Measurements from ENCODE around the gene CDC34. TPM values are rescaled to one million over a fixed set of nuclear protein-coding genes. Genes with fewer than 3 reads are reported as not detected.

CDC34 gene
- total RNA-seq, 1 experiment from 2014 or later, result 129 TPM

- Mint-ChIP-seq H3K36me3 (no peaks in the 10 kb centered on the region), H3K4me1 (peaks cover 15% of the 10 kb centered on the region), H3K27ac (no peak overlapping the region), H3K4me3 (no peak overlapping the region), H3K9me3 (peaks cover 3% of the 10 kb centered on the region), H3K27me3 (ENCODE audit: low read depth) (peaks cover 23% of the 10 kb centered on the region)
- DNase-seq (ENCODE audit: low spot score) (no peak), ATAC-seq (no peak)
- TF ChIP-seq MYBL2 (CRISPR knock-in tag; IDR thresholded peaks at IDR 0.05) (no peak), GTF2I (CRISPR knock-in tag; conservative IDR thresholded peaks at IDR 0.05) (no peak), ATF3 (CRISPR knock-in tag; conservative IDR thresholded peaks at IDR 0.05) (no peak), USF1 (CRISPR knock-in tag; IDR thresholded peaks at IDR 0.05) (no peak), PREB (CRISPR knock-in tag; IDR thresholded peaks at IDR 0.05; ENCODE audit: borderline replicate concordance) (no peak), FOXP4 (CRISPR knock-in tag; IDR thresholded peaks at IDR 0.05) (no peak), RORB (CRISPR knock-in tag; IDR thresholded peaks at IDR 0.05) (no peak), ZNF416 (CRISPR knock-in tag; IDR thresholded peaks at IDR 0.05) (no peak), TCF7 (CRISPR knock-in tag; IDR thresholded peaks at IDR 0.05; ENCODE audit: low read depth) (no peak), ZNF671 (CRISPR knock-in tag; IDR thresholded peaks at IDR 0.05) (no peak), HMGXB4 (CRISPR knock-in tag; IDR thresholded peaks at IDR 0.05) (no peak), NR2C2 (CRISPR knock-in tag; IDR thresholded peaks at IDR 0.05) (no peak)
- POLR2A ChIA-PET, result no interaction called here
- CTCF ChIA-PET, result interaction anchor here (1.0 to 3.6 kb wide), 4 partner anchors 13 to 109 kb away, joined by 3 to 46 read pairs (median 22); no protein-coding TSS in a partner anchor
These were observed 38.0 kb upstream of the CDC34 start for GRCh38 chr19:493391-494170.

- ChIA-PET CTCF (interaction anchor here (0.9 to 3.6 kb wide), 12 partner anchors 12 to 228 kb away, joined by 3 to 46 read pairs (median 5); no protein-coding TSS in a partner anchor), POLR2A (interaction anchor here (0.8 kb wide), 1 partner anchor 12 kb away, joined by 3 read pairs; no protein-coding TSS in a partner anchor)
- DNase-seq (ENCODE audit: low spot score), result no peak
- no peaks in the 10 kb centered on the region for H3K36me3 Mint-ChIP-seq
- H3K27me3 Mint-ChIP-seq (ENCODE audit: low read depth), result peaks cover 32% of the 10 kb centered on the region
- ATAC-seq, result no peak
- peaks cover 15% of the 10 kb centered on the region for H3K4me1 Mint-ChIP-seq
- TF ChIP-seq USF2 (CRISPR knock-in tag; IDR thresholded peaks at IDR 0.05) (0 out of 2 replicates have a peak, but pooled peaks have one; percentile 8), ZNF317 (CRISPR knock-in tag; IDR thresholded peaks at IDR 0.05; ENCODE audit: borderline replicate concordance, low read depth) (no peak), NR2C2 (CRISPR knock-in tag; IDR thresholded peaks at IDR 0.05) (no peak)
- H3K4me3 Mint-ChIP-seq, result no peak overlapping the region
- no peak overlapping the region for H3K27ac Mint-ChIP-seq
- peaks cover 3% of the 10 kb centered on the region for H3K9me3 Mint-ChIP-seq
These were observed 37.1 kb upstream of the CDC34 start for GRCh38 chr19:494171-495080.
